A673 (cell line): Measurements from ENCODE around the gene TRIM26. TPM values are rescaled to one million over a fixed set of nuclear protein-coding genes. Genes with fewer than 3 reads are reported as not detected.

Experiments used
- BruUV-seq: library from RNA; stranded (reverse); fragments of 400-500 nt; replicated peaks from 2 replicates; lab custom pipeline; 2021; lab: Mats Ljungman, UMichigan
- CTCF ChIA-PET: fragments of 300-600 bp; sonication (Branson Sonifier 250); formaldehyde crosslinking; loops from one replicate; lab custom pipeline; 2022; ENCODE audit warnings: antibody characterized with exemption; lab: Charles Lee
- POLR2A ChIA-PET: fragments of 300-600 bp; sonication (Branson Sonifier 250); formaldehyde crosslinking; loops from one replicate; lab custom pipeline; 2022; ENCODE audit warnings: antibody characterized with exemption; ENCODE audit not compliant: low non-redundant PET; lab: Charles Lee
- DNase-seq: peaks from one replicate; pipeline ENCODE4 v3.0.0-alpha.2; 2015; ENCODE audit warnings: low spot score
- H3K27ac ChIP-seq: fragments of 200-600 bp; sonication (generic); 2 replicates; pipeline ENCODE4 v1.5.1; 2016; ENCODE audit warnings: mixed run types, low read depth, mild to moderate bottlenecking, mixed read lengths, antibody characterized with exemption, low read length; ENCODE audit not compliant: poor library complexity, severe bottlenecking
- H3K27me3 ChIP-seq: fragments of 200-600 bp; sonication (generic); replicated peaks from 2 replicates; pipeline ENCODE4 v1.6.1; 2017; ENCODE audit warnings: mixed run types, low read depth, mild to moderate bottlenecking, mixed read lengths, antibody characterized with exemption, low read length; ENCODE audit not compliant: insufficient read depth, poor library complexity
- H3K36me3 ChIP-seq: fragments of 200-600 bp; sonication (generic); 2 replicates; pipeline ENCODE4 v1.6.1; 2016; ENCODE audit warnings: mixed run types, mild to moderate bottlenecking, mixed read lengths, antibody characterized with exemption, low read length; ENCODE audit not compliant: insufficient read depth, poor library complexity, severe bottlenecking
- H3K4me1 ChIP-seq: fragments of 200-600 bp; sonication (generic); 2 replicates; pipeline ENCODE4 v1.6.1; 2017; ENCODE audit warnings: mixed run types, mild to moderate bottlenecking, mixed read lengths, antibody characterized with exemption, low read length; ENCODE audit not compliant: insufficient read depth, poor library complexity, severe bottlenecking
- H3K4me3 ChIP-seq: fragments of 200-600 bp; sonication (generic); 2 replicates; pipeline ENCODE4 v1.5.1; 2016; ENCODE audit warnings: low read depth, mixed run types, mild to moderate bottlenecking, mixed read lengths, low read length; ENCODE audit not compliant: poor library complexity, severe bottlenecking
- H3K9me3 ChIP-seq: fragments of 200-600 bp; sonication (generic); 2 replicates; pipeline ENCODE4 v1.6.1; 2016; ENCODE audit warnings: mixed run types, low read depth, mild to moderate bottlenecking, mixed read lengths, antibody characterized with exemption, low read length; ENCODE audit not compliant: poor library complexity, severe bottlenecking
- CTCF ChIP-seq: fragments of 300-800, 200-600 bp; sonication (generic); conservative IDR thresholded peaks from 2 replicates; pipeline ENCODE4 v1.5.1; 2017; ENCODE audit warnings: low read depth, mild to moderate bottlenecking, antibody characterized with exemption, low read length, moderate library complexity, mixed read lengths
- EZH2 ChIP-seq: fragments of 200-600 bp; sonication (generic); IDR thresholded peaks from 2 replicates; pipeline ENCODE4 v1.6.1; 2017; ENCODE audit warnings: borderline replicate concordance, low read depth, mild to moderate bottlenecking, mixed read lengths, antibody characterized with exemption, low read length; ENCODE audit not compliant: poor library complexity, severe bottlenecking
- intact Hi-C: fragments of 100-400 bp; cut with micrococcal nuclease; formaldehyde crosslinking; loops from one replicate; pipeline ENCODE4 v1.10.0; 2022; ENCODE audit not compliant: unreplicated experiment
- total RNA-seq: library from RNA; stranded (reverse); gene quantifications from 2 replicates; pipeline ENCODE4 v1.2.3, GENCODE V29; 2021

TRIM26 gene
- total RNA-seq, 1 experiment from 2014 or later = 41.3 TPM

GRCh38 chr6:30213957-30214656, 901 bp upstream of the TRIM26 start:
- POLR2A ChIA-PET = no interaction called here
- intact Hi-C loops = loop anchor here (10.0 kb wide), 1 partner anchor 111 kb away; the partner anchor contains the start of gene TRIM39
- Histone ChIP-seq H3K9me3 (no peaks in the 10 kb centered on the region), H3K4me1 (peaks cover 20% of the 10 kb centered on the region), H3K27ac (peak overlapping the region; percentile 82), H3K27me3 (no peaks in the 10 kb centered on the region), H3K36me3 (no peaks in the 10 kb centered on the region), H3K4me3 (peak overlapping the region; percentile 74)
- DNase-seq = peak; percentile 72
- TF ChIP-seq CTCF = no peak
- no peak for TF ChIP-seq EZH2
- BruUV-seq = no TSS peak
- CTCF ChIA-PET = no interaction called here

- CTCF ChIA-PET = no interaction called here
- POLR2A ChIA-PET = no interaction called here
- Histone ChIP-seq H3K36me3 (no peaks in the 10 kb centered on the region), H3K9me3 (no peaks in the 10 kb centered on the region), H3K4me3 (peak overlapping the region; percentile 74), H3K27ac (peak overlapping the region; percentile 82), H3K4me1 (peaks cover 20% of the 10 kb centered on the region), H3K27me3 (no peaks in the 10 kb centered on the region)
- BruUV-seq = no TSS peak
- DNase-seq = no peak
- intact Hi-C loops = loop anchor here (10.0 kb wide), 1 partner anchor 111 kb away; the partner anchor contains the start of gene TRIM39
- TF ChIP-seq CTCF = no peak
- no peak for TF ChIP-seq EZH2
Measured at GRCh38 chr6:30213667-30213956, 406 bp upstream of the TRIM26 start.

- no peaks in the 10 kb centered on the region for H3K27me3 ChIP-seq
- no peak overlapping the region for H3K27ac ChIP-seq
- BruUV-seq = no TSS peak
- ChIA-PET POLR2A (no interaction called here), CTCF (interaction anchor here (0.8 kb wide), 1 partner anchor 81 kb away, joined by 18 read pairs; no protein-coding TSS in a partner anchor)
- no peak for DNase-seq
- no peak for TF ChIP-seq CTCF
- TF ChIP-seq EZH2 = no peak
- intact Hi-C loops = loop anchor here (10.0 kb wide), 1 partner anchor 113 kb away; the partner anchor contains the start of gene TRIM39
- H3K4me1 ChIP-seq = peaks cover 30% of the 10 kb centered on the region
- no peaks in the 10 kb centered on the region for H3K9me3 ChIP-seq
- H3K36me3 ChIP-seq = no peaks in the 10 kb centered on the region
- peak overlapping the region; percentile 74 for H3K4me3 ChIP-seq
Measured at GRCh38 chr6:30211899-30212298, 1.3 kb downstream of the TRIM26 start.
